Measurements from ENCODE around the gene TMEM130.

DNA sequence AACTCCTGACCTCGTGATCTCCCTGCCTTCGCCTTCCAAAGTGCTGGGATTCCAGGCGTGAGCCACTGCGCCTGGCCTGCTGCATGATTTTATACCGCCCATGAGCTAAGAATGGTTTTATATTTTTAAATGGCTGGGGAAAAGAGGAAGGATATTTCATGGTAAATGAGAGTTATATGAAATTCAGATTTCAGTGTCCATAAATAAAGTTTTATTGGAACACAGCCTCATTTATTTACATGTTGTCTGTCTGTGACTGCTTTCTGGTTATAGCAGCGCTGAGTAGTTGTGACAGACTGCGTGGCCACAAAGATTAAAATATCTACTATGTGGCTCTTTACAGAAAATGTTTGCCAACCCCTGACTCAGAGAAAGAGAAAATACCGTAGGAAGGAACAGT is 10.7 kb upstream of the TMEM130 start:
- TF ChIP-seq, protein P1, sequence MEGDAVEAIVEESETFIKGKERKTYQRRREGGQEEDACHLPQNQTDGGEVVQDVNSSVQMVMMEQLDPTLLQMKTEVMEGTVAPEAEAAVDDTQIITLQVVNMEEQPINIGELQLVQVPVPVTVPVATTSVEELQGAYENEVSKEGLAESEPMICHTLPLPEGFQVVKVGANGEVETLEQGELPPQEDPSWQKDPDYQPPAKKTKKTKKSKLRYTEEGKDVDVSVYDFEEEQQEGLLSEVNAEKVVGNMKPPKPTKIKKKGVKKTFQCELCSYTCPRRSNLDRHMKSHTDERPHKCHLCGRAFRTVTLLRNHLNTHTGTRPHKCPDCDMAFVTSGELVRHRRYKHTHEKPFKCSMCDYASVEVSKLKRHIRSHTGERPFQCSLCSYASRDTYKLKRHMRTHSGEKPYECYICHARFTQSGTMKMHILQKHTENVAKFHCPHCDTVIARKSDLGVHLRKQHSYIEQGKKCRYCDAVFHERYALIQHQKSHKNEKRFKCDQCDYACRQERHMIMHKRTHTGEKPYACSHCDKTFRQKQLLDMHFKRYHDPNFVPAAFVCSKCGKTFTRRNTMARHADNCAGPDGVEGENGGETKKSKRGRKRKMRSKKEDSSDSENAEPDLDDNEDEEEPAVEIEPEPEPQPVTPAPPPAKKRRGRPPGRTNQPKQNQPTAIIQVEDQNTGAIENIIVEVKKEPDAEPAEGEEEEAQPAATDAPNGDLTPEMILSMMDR (IDR thresholded peaks at IDR 0.05; ENCODE audit: poor library complexity, severe bottlenecking): no peak
- no peak for TF ChIP-seq SMC3 (conservative IDR thresholded peaks at IDR 0.05; ENCODE audit: poor library complexity)
- TF ChIP-seq, protein P2, sequence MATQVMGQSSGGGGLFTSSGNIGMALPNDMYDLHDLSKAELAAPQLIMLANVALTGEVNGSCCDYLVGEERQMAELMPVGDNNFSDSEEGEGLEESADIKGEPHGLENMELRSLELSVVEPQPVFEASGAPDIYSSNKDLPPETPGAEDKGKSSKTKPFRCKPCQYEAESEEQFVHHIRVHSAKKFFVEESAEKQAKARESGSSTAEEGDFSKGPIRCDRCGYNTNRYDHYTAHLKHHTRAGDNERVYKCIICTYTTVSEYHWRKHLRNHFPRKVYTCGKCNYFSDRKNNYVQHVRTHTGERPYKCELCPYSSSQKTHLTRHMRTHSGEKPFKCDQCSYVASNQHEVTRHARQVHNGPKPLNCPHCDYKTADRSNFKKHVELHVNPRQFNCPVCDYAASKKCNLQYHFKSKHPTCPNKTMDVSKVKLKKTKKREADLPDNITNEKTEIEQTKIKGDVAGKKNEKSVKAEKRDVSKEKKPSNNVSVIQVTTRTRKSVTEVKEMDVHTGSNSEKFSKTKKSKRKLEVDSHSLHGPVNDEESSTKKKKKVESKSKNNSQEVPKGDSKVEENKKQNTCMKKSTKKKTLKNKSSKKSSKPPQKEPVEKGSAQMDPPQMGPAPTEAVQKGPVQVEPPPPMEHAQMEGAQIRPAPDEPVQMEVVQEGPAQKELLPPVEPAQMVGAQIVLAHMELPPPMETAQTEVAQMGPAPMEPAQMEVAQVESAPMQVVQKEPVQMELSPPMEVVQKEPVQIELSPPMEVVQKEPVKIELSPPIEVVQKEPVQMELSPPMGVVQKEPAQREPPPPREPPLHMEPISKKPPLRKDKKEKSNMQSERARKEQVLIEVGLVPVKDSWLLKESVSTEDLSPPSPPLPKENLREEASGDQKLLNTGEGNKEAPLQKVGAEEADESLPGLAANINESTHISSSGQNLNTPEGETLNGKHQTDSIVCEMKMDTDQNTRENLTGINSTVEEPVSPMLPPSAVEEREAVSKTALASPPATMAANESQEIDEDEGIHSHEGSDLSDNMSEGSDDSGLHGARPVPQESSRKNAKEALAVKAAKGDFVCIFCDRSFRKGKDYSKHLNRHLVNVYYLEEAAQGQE (IDR thresholded peaks at IDR 0.05; ENCODE audit: borderline replicate concordance): no peak
- no peak for TF ChIP-seq EZH2 (IDR thresholded peaks at IDR 0.05; ENCODE audit: borderline replicate concordance, insufficient read depth, low read length, poor library complexity, severe bottlenecking)
- TF ChIP-seq EP300 (conservative IDR thresholded peaks at IDR 0.05; ENCODE audit: poor library complexity, severe bottlenecking): no peak
- TF ChIP-seq RAD21 (conservative IDR thresholded peaks at IDR 0.05): no peak

Measured in neural cell (in vitro differentiated cells).